SK-N-SH (cell line): Measurements from ENCODE around the gene ZFYVE27. TPM values are rescaled to one million over a fixed set of nuclear protein-coding genes. Genes with fewer than 3 reads are reported as not detected.

Source experiments
- CTCF ChIA-PET: fragments of 300-600, 350-600 bp; formaldehyde crosslinking; extraction: SDS; loops from one replicate; lab custom pipeline; 2021; lab: Yijun Ruan, JAX
- POLR2A ChIA-PET: fragments of 350-600 bp; sonication (Branson Sonifier 250); formaldehyde crosslinking; extraction: SDS; loops from one replicate; lab custom pipeline; 2020; ENCODE audit warnings: antibody characterized with exemption, inconsistent platforms; lab: Yijun Ruan, JAX
- DNase-seq: peaks from one replicate; pipeline ENCODE4 v3.0.0; 2012
- H2AFZ ChIP-seq: fragments of 200-600 bp; sonication (generic); 2 replicates; pipeline ENCODE4 v1.8.1; 2016; ENCODE audit warnings: antibody characterized with exemption, mild to moderate bottlenecking, low read depth
- H3F3A ChIP-seq: fragments of 200-600 bp; sonication (generic); replicated peaks from 2 replicates; pipeline ENCODE3; 2016; ENCODE audit warnings: antibody characterized with exemption, mild to moderate bottlenecking; ENCODE audit not compliant: insufficient read depth
- H3K27ac ChIP-seq, 2 experiments: fragments of 200-500 bp in 1 of 2; fragments of 200-600 bp in 1 of 2; sonication (Bioruptor generic) in 1 of 2; sonication (generic), shearing (Covaris generic) in 1 of 2; 2 replicates each; pipeline versions ENCODE4 v1.5.1 to v1.6.1; 2014 to 2016; ENCODE audit warnings: low read depth in 2 of 2, inconsistent platforms in 1 of 2, low read length in 1 of 2, mild to moderate bottlenecking in 1 of 2, mixed read lengths in 1 of 2
- H3K27me3 ChIP-seq: fragments of 200-600 bp; sonication (generic), shearing (Covaris generic); 2 replicates; pipeline ENCODE4 v1.6.1; 2016; ENCODE audit warnings: mixed run types; ENCODE audit not compliant: insufficient read depth
- H3K36me3 ChIP-seq, 2 experiments: fragments of 200-500 bp in 1 of 2; fragments of 200-600 bp in 1 of 2; sonication (Bioruptor generic) in 1 of 2; sonication (generic) in 1 of 2; replicated peaks in 1 of 2; 2 replicates each; pipeline versions ENCODE3 to v1.5.1; 2014 to 2016; ENCODE audit warnings: low read length in 1 of 2, mild to moderate bottlenecking in 1 of 2; ENCODE audit not compliant: insufficient read depth in 2 of 2, control insufficient read depth in 1 of 2
- H3K4me1 ChIP-seq, 2 experiments: fragments of 200-500 bp in 1 of 2; fragments of 200-600 bp in 1 of 2; sonication (Bioruptor generic) in 1 of 2; sonication (generic), shearing (Covaris generic) in 1 of 2; 2 replicates each; pipeline versions ENCODE4 v1.5.1 to v1.6.1; 2014 to 2016; ENCODE audit warnings: low read depth in 1 of 2, low read length in 1 of 2, mixed run types in 1 of 2; ENCODE audit not compliant: insufficient read depth in 2 of 2, control insufficient read depth in 1 of 2
- H3K4me2 ChIP-seq: fragments of 200-600 bp; sonication (generic), shearing (Covaris generic); 2 replicates; pipeline ENCODE4 v1.6.1; 2017; ENCODE audit warnings: mixed run types
- H3K4me3 ChIP-seq, 2 experiments: fragments of 200-500 bp in 1 of 2; fragments of 200-600 bp in 1 of 2; sonication (Bioruptor generic) in 1 of 2; sonication (generic), shearing (Covaris generic) in 1 of 2; 2 replicates each; pipeline versions ENCODE4 v1.5.1 to v1.8.1; 2014 to 2016; ENCODE audit warnings: low read depth in 2 of 2, inconsistent platforms in 1 of 2, low read length in 1 of 2, mild to moderate bottlenecking in 1 of 2, mixed read lengths in 1 of 2, moderate library complexity in 1 of 2
- H3K79me2 ChIP-seq: fragments of 200-600 bp; sonication (generic); 2 replicates; pipeline ENCODE4 v1.8.1; 2017; ENCODE audit warnings: mild to moderate bottlenecking; ENCODE audit not compliant: insufficient read depth
- H3K9ac ChIP-seq: fragments of 200-600 bp; sonication (generic); 2 replicates; pipeline ENCODE4 v1.6.1; 2017; ENCODE audit warnings: mixed run types
- H3K9me2 ChIP-seq: fragments of 200-600 bp; sonication (generic); 2 replicates; pipeline ENCODE4 v1.6.1; 2017; ENCODE audit warnings: mixed run types
- H3K9me3 ChIP-seq: fragments of 200-600 bp; sonication (generic); 2 replicates; pipeline ENCODE4 v1.6.1; 2017; ENCODE audit warnings: mixed run types, mild to moderate bottlenecking, moderate library complexity
- H4K20me1 ChIP-seq: fragments of 200-600 bp; sonication (generic); 2 replicates; pipeline ENCODE4 v1.6.1; 2017; ENCODE audit warnings: mild to moderate bottlenecking, mixed run types; ENCODE audit not compliant: insufficient read depth
- CHD2 ChIP-seq: fragments of 150-350 bp; IDR thresholded peaks from 2 replicates; pipeline ENCODE4 v1.6.1; 2018; ENCODE audit warnings: low read length; ENCODE audit not compliant: partially characterized antibody
- ELF1 ChIP-seq: IDR thresholded peaks from 2 replicates; pipeline ENCODE4 v1.4.0; 2012
- EZH2phosphoT487 ChIP-seq: fragments of 200-600 bp; sonication (generic); IDR thresholded peaks from 2 replicates; pipeline ENCODE4 v1.6.1; 2017; ENCODE audit warnings: low read depth, mixed run types, mild to moderate bottlenecking, antibody characterized with exemption, moderate library complexity, borderline replicate concordance
- FOXM1 ChIP-seq: IDR thresholded peaks from 2 replicates; pipeline ENCODE4 v1.4.0; 2012; ENCODE audit warnings: low read depth, mild to moderate bottlenecking
- GABPA ChIP-seq: IDR thresholded peaks from 2 replicates; pipeline ENCODE4 v1.4.0; 2012; ENCODE audit warnings: low read depth, mild to moderate bottlenecking
- JUND ChIP-seq: IDR thresholded peaks from 2 replicates; pipeline ENCODE4 v1.4.0; 2012
- MXI1 ChIP-seq: IDR thresholded peaks from 2 replicates; pipeline ENCODE4 v1.6.1; 2012; ENCODE audit warnings: mild to moderate bottlenecking, low read depth, low read length, improper control_type of control experiment
- NFIC ChIP-seq: IDR thresholded peaks from 2 replicates; pipeline ENCODE4 v1.4.0; 2012; ENCODE audit warnings: borderline replicate concordance
- PBX3 ChIP-seq: IDR thresholded peaks from 2 replicates; pipeline ENCODE4; 2012
- POLR2AphosphoS5 ChIP-seq: IDR thresholded peaks from 2 replicates; pipeline ENCODE4 v1.6.1; 2012; ENCODE audit warnings: low read depth, low read length
- RAD21 ChIP-seq: IDR thresholded peaks from 2 replicates; pipeline ENCODE4 v1.6.1; 2012; ENCODE audit warnings: mild to moderate bottlenecking, low read length
- RCOR1 ChIP-seq: fragments of 150-350 bp; IDR thresholded peaks from 2 replicates; pipeline ENCODE4 v1.6.1; 2017; ENCODE audit warnings: antibody characterized with exemption, low read length
- REST ChIP-seq: IDR thresholded peaks from 2 replicates; pipeline ENCODE4 v1.6.1; 2012; ENCODE audit warnings: mild to moderate bottlenecking, low read depth, low read length, moderate library complexity
- RFX5 ChIP-seq: IDR thresholded peaks from 2 replicates; pipeline ENCODE4 v1.6.1; 2012; ENCODE audit warnings: mild to moderate bottlenecking, improper control_type of control experiment, low read length
- RXRA ChIP-seq: IDR thresholded peaks from 2 replicates; pipeline ENCODE4 v1.4.0; 2012; ENCODE audit warnings: low read depth, mild to moderate bottlenecking, borderline replicate concordance
- SMC3 ChIP-seq: IDR thresholded peaks from 2 replicates; pipeline ENCODE4 v1.6.1; 2012; ENCODE audit warnings: low read depth, low read length, improper control_type of control experiment
- TAF1 ChIP-seq: IDR thresholded peaks from 2 replicates; pipeline ENCODE4 v1.6.1; 2012; ENCODE audit warnings: low read depth, mild to moderate bottlenecking, low read length, moderate library complexity, borderline replicate concordance
- TCF12 ChIP-seq: IDR thresholded peaks from 2 replicates; pipeline ENCODE4 v1.4.0; 2012
- TEAD4 ChIP-seq: IDR thresholded peaks from 2 replicates; pipeline ENCODE4 v1.4.0; 2012; ENCODE audit warnings: mild to moderate bottlenecking, borderline replicate concordance; ENCODE audit not compliant: insufficient read depth
- USF1 ChIP-seq: IDR thresholded peaks from 2 replicates; pipeline ENCODE4 v1.4.0; 2012; ENCODE audit warnings: low read depth, borderline replicate concordance
- USF2 ChIP-seq: fragments of 150-350 bp; IDR thresholded peaks from 2 replicates; pipeline ENCODE4 v1.6.1; 2017; ENCODE audit warnings: antibody characterized with exemption, low read length, low read depth, borderline replicate concordance
- YY1 ChIP-seq: IDR thresholded peaks from 2 replicates; pipeline ENCODE4 v1.4.0; 2012; ENCODE audit warnings: low read depth, mild to moderate bottlenecking
- WGBS: methylation state at CpG from one replicate; pipeline ENCODE4 v1.1.6; 2017; ENCODE audit warnings: low lambda C conversion rate; 5-methylcytosine and 5-hydroxymethylcytosine counted together
- polyA plus RNA-seq, 3 experiments: library from polyadenylated mRNA; depleted of rRNA; stranded (reverse); fragments of >200 nt; gene quantifications; 2 replicates each; pipeline ENCODE4 v1.2.3, GENCODE V29; 2012
- TF ChIP-seq, protein P1 (sequence below): fragments of 150-350 bp; IDR thresholded peaks from 2 replicates; pipeline ENCODE4 v1.6.1; 2016; ENCODE audit warnings: mild to moderate bottlenecking, low read depth, low read length

The ZFYVE27 gene
- polyA plus RNA-seq, 1 of the 3 experiments (the other 2 are of a cell fraction) = 30.5 TPM

DNA sequence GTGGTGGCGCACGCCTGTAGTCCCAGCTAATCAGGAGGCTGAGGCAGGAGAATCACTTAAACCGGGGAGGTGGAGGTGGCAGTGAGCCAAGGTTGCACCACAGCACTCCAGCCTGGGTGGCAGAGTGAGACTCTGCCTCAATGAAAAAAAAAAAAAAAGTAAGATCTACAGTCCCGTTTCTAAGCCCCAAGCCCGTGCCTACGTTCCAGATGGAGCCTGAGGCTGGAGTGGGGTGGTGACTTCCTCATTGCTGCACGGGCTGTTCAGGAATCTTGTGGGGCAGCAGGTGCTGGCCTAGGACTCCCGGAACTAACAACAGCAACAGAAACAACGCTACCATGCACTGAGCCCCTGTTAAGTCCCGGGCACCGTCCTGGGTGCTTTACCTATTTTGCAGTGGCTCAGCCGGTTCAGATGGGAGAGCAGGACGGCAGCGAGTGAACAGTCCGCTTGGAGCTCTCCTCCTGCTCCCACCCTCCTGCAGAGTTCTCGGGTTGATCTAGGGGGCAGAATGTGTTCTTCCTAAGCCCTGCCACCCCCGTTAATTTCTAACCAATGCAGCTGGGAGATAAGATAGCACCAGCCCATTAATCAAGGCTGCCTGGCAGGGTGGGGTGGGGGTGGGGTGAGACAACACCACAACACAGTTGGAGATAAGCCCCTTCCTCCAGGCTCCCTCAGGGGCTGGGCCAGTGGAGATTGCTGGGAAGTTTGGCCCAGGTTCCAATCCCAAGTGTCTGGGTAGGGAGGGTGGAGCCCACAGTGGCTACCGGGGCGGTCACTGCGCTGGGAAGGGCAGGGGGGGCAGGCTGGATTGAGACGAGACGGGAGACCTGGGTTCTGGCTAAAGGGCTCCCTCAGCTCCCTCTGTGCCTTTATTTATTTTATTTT, 51.9 kb downstream of the ZFYVE27 start:
- H3K4me1 ChIP-seq = peaks cover 0 to 29% of the 10 kb centered on the region in 2 experiments; a peak in 1 of 4 replicates
- peak overlapping the region in 1 of 2 experiments; percentile 2; a peak in 1 of 4 replicates for H3K4me3 ChIP-seq
- H4K20me1 ChIP-seq = no peaks in the 10 kb centered on the region
- WGBS = 27% methylated on average over 17 of the region's 22 CpGs
- DNase-seq = peak; percentile 80
- H2AFZ ChIP-seq = no peak overlapping the region
- ChIA-PET CTCF (interaction anchor here (0.8 to 14.3 kb wide), 7 partner anchors 9 to 263 kb away, joined by 3 to 277 read pairs (median 3); no protein-coding TSS in a partner anchor), POLR2A (interaction anchor here (1.0 kb wide), 1 partner anchor 75 kb away, joined by 3 read pairs; the partner anchor contains the start of gene MARVELD1)
- H3K9me2 ChIP-seq = no peaks in the 10 kb centered on the region
- H3K36me3 ChIP-seq = no peaks in the 10 kb centered on the region
- H3K27ac ChIP-seq = peak overlapping the region in 1 of 2 experiments; percentile 65; a peak in 2 of 4 replicates
- H3K4me2 ChIP-seq = no peak overlapping the region
- H3K27me3 ChIP-seq = no peaks in the 10 kb centered on the region
- no peak overlapping the region for H3K9ac ChIP-seq
- H3K79me2 ChIP-seq = no peaks in the 10 kb centered on the region
- no peaks in the 10 kb centered on the region for H3K9me3 ChIP-seq
- no peaks in the 10 kb centered on the region for H3F3A ChIP-seq
- TF ChIP-seq YY1 (no peak), RCOR1 (peak; percentile 62), MXI1 (peak; percentile 36; the same call in 1 of the 2 replicates), SMC3 (no peak; the same call in 1 of the 2 replicates), EZH2phosphoT487 (no peak), RAD21 (no peak), NFIC (no peak), CHD2 (peak; percentile 86), ELF1 (no peak), FOXM1 (no peak), RFX5 (no peak; the same call in 1 of the 2 replicates), TAF1 (no peak), USF1 (no peak), USF2 (no peak), RXRA (no peak), POLR2AphosphoS5 (no peak), JUND (no peak), TCF12 (no peak), TEAD4 (no peak), PBX3 (no peak), REST (no peak), GABPA (no peak)
- TF ChIP-seq, protein P1, sequence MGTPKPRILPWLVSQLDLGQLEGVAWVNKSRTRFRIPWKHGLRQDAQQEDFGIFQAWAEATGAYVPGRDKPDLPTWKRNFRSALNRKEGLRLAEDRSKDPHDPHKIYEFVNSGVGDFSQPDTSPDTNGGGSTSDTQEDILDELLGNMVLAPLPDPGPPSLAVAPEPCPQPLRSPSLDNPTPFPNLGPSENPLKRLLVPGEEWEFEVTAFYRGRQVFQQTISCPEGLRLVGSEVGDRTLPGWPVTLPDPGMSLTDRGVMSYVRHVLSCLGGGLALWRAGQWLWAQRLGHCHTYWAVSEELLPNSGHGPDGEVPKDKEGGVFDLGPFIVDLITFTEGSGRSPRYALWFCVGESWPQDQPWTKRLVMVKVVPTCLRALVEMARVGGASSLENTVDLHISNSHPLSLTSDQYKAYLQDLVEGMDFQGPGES = no peak
